GM18861 (cell line): Measurements from ENCODE around the gene ATP2C2.

ENCODE experiments used
- ATAC-seq: cut with Tn5 transposase; IDR thresholded peaks from one replicate; pipeline ENCODE4 v1.9.1; 2021; ENCODE audit not compliant: unreplicated experiment

Gene ATP2C2

GRCh38 chr16:84508502-84508901 is 140.2 kb downstream of the ATP2C2 start:
- no peak for ATAC-seq

- no peak for ATAC-seq
Measured at GRCh38 chr16:84509032-84509950, 141.0 kb downstream of the ATP2C2 start.

GRCh38 chr16:84511180-84511800 is 143.0 kb downstream of the ATP2C2 start:
- no peak for ATAC-seq

GRCh38 chr16:84511831-84512230 is 143.5 kb downstream of the ATP2C2 start:
- no peak for ATAC-seq

- ATAC-seq: no peak
Measured at GRCh38 chr16:84513123-84513522, 144.8 kb downstream of the ATP2C2 start.

- ATAC-seq: no peak
Measured at GRCh38 chr16:84513666-84514065, 145.3 kb downstream of the ATP2C2 start.
